Right ventricle myocardium inferior (tissue), 1 donor: ENCODE results near the gene LHFPL3. TPM values are rescaled to one million over a fixed set of nuclear protein-coding genes. Genes with fewer than 3 reads are reported as not detected.

ENCODE experiments used
- ATAC-seq: fragments of 200-7000 bp; cut with Tn5 transposase; one replicate; pipeline ENCODE4 v1.9.1; 2020; ENCODE audit warnings: mild to moderate bottlenecking, moderate library complexity
- DNase-seq: peaks from one replicate; pipeline ENCODE4 v3.0.0; 2021; ENCODE audit errors: missing footprints
- intact Hi-C: fragments of 100-400 bp; cut with DNase I; formaldehyde crosslinking; loops from one replicate; pipeline ENCODE4 v1.11.0; 2022
- total RNA-seq: library from RNA; stranded (reverse); fragmentation: NEBNext Ultra II Directional; extraction: Animal tissue kit (Norgen Biotek cat#: 25700); gene quantifications from one replicate; pipeline ENCODE4 v1.2.1, GENCODE V29; 2021
- donor health status: DM: no; HTN: yes; CAD: no; lungs with severe emphysema.

LHFPL3 gene
- total RNA-seq, 1 donor from 2014 or later: not detected

DNA sequence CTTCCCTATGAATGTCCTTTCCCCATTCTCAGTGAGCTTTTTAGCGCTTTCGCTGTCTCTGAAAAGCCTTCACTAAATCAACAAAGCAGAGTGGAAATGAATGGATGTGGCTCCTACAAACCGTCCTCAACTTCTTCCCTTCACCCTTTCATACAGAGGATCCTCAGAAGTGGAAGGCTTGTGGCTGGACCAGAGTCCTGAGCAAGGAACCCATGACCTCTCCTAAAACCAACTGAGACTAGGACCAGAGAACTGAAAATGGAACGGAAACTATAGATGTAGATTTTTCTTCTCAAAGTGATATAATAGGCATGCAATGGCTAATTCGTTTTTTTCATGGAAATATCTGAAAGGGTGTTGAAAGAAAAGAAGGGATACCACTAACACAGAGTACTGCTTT lies 122.5 kb downstream of the LHFPL3 start:
- DNase-seq (no peak), ATAC-seq (no peak)
- intact Hi-C loops: no loop called here

DNA sequence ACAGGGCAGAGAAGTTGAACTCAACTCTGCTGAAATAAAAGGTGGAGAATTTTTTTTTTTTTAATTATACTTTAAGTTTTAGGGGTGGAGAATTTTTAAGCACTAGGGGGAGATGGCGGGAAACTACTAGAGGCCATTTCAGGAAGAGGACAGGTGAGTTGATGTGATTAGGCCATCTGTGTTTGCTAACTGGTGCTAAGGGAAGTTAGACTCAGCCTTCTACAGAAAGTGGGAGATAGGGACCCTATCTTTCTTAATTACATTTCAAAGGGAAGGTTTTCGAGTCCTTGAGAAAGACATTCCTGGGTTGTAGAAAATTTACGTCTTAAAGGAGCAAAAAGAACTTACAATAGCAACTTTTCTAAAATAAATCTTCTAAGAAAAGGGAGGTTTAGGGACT lies 124.8 kb downstream of the LHFPL3 start:
- DNase-seq (no peak), ATAC-seq (no peak)
- intact Hi-C loops: no loop called here

DNA sequence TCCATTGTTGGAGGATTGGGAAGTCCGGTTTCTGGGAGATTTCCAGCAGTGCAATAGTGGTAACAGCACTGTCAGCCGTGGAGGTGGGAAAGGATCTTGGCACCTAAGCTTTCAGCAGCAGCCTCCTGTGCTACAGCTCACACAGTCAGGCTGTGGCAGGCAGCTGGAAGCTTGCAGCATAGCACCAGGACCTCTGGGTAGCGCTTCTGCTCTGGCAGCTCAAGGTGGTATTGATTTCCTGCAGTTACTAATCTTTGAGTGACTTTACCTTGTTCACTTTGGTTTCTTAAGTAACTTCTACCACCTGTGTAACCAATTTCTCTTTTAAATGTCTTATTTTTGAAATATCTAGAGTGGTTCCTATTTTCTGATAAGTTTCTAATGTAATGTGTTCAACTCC lies 130.5 kb downstream of the LHFPL3 start:
- no peak for DNase-seq
- intact Hi-C loops: no loop called here
- no peak for ATAC-seq

DNA sequence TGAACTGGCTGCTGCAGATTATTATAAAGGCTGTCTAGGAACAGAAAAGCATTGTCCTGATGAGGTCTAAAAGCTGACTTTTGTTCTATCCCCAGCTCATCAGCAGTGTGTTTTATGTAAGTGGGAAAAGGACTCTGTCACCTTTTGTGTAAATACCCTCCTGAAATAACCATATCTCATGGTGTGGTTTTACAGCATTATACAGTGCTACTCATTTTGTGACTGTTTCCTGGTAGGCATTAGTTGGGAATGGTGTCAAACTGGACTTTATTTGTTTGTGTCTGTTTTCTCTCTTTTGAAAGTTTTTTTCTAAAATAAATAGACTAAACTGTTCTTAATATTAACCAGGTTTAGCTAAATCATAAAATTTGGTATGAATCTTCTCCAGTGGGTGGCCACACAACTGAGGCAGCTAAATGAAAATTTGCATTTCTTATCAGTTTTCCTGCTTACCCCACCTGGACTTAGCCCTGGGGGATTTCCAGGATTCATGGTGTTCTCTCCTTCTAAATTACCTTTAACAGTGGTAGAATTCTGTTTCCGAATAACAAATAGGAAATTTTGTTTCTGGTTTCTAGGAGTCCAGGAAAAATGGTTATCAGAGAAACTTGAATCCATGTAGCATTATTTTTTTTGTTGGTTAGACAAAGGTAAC lies 140.9 kb downstream of the LHFPL3 start:
- intact Hi-C loops: no loop called here
- no peak for ATAC-seq
- DNase-seq: no peak

DNA sequence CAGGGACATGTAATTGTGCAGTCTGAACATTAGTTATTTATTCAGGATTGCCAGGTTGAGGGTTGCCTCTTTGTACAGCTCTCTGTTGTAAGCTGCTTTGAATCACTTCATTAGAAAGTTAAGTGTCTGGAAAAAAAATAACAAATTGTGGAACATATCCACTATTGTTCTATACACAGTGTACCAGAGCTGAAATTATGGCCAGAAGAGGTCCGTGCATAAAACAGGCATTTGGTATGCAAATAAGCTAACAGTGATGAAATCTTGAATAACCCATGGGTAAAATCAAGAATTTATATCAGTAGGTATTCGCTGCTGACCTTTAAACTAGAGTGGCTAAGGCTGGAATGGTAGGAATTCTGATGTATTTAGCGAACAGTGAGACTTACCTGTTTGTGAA lies 152.1 kb downstream of the LHFPL3 start:
- no peak for DNase-seq
- intact Hi-C loops: no loop called here
- ATAC-seq: no peak

DNA sequence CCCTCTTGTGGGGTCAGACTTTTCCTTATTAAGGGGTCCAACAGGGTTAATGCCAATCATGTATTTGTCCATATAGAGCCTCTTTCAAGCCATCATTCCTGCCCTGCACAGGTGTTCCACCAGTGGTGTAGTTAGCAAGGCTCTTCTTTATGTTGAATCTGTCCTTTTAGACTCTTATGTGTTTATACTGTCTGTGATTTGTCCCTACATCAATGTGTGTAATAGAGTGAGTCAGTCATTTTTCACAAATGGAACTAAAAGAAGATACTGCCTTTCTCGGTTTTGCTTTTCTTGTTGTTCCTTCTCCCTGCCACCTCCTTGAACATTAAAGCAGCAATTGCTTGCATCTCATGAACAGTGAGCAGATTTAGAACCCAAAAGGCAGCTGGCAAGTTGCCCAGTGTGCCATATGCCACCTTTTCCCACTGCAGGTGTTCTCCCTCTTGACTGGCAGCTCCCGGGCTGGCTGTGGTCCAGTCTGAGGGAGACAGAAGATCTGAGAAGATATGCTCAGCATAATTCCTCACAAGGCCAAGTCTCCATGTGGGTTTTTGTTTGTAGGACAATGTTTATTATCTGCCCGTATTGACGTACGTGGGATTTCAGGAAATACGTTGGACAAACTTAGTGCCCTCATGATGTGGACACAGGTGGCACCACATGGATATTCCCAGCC lies 154.1 kb downstream of the LHFPL3 start:
- intact Hi-C loops: no loop called here
- ATAC-seq: no peak
- no peak for DNase-seq

DNA sequence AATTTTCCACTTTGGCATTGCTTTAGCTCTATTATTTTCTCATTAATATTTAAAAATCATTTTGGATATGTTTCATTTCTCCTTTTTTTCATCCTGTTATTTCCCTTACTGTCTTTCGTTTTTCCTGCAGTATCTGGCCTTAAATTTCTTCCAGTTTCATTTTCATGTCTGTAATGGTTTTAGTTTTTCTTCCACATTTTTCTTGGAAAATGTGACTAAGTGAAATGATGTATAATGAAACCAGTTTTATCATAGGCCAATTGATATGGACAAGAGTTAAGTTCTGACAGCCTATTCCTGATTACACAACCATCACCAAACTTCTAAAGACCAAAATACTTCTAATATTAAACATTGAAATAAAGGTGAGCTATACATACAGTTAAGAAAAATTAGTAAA lies 158.5 kb downstream of the LHFPL3 start:
- ATAC-seq (no peak), DNase-seq (no peak)
- intact Hi-C loops: no loop called here

DNA sequence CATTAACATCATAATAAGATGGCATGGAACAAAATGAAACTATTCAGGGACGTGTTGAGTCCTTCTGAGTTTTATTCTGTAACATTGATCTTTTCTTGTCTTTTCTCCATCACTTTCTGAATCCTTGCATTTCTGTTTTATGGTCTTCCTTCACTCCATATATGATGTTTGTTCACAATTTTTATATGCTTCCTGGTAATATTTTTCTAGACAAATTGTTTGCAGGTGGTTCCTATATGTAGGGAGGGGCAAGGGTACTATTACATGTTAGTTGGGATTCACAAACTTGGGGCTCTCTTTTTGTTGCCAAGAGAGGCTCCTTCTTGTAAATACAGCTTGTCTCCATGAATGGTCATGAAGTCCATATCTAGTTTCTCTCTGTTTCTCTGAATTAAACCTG lies 159.2 kb downstream of the LHFPL3 start:
- intact Hi-C loops: no loop called here
- no peak for DNase-seq
- no peak for ATAC-seq

DNA sequence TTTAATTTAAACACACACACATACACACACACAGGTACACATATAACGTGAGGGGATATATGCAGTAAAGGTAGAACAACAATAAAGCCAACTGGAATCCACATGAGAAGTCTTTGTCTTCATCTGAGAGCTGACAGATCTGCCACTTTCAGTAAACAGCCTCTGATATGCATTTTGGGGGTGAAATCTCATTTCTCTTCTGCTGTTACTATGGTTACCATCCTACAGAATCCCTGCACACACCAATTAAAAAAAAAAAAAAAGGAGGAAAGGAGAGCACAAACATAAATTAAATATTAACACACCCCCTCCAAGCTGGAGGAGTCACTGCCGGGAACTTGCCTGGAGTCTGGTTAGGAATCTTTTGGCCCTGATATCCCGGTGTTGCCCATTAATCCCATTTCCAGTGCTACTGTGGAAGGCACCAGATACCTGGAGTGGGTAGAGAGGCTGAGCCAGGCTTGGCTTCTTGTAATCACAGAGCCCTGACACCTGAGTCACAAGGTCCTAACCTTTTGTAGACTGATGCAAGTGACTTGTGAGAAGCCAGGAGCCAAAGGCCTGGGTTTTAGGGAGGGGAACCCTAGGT lies 169.1 kb downstream of the LHFPL3 start:
- ATAC-seq (no peak), DNase-seq (no peak)
- intact Hi-C loops: no loop called here

DNA sequence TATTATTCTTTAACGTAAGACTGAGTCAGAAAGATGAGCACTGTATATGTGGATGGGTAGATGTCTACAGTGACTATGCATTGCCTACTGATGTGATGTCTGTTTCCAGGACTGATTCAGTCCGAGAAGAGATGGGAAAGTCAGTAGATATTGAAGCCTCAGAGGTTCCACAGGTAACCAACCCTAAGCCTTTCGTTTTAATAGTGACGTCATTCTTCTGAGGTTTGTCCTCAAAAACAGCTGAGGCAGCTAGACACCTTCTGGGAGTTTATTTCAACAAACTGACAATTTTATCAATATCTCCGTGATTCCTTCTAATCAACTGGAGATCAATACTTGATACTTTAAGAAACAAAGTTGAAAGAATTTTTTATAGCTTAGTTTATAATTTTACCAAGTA lies 171.6 kb downstream of the LHFPL3 start:
- intact Hi-C loops: no loop called here
- DNase-seq: no peak
- ATAC-seq: no peak

DNA sequence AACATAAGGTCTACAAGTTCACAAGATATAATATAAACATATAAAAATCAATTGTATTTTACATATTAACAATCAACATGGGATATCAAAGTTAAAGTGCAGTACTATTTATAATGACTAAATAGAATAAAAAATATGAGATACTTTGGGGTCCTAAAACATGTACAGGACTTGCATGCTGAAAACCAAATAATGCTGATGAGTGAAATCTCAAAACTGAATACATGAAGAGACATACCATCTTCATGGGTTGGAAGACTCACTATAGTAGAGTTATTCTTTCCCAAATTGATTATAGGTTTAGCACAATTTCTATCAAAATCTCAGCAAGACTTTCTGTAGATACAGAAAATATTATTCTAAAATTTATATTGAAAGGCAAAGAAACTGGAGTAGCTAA lies 181.5 kb downstream of the LHFPL3 start:
- DNase-seq: no peak
- ATAC-seq: no peak
- intact Hi-C loops: no loop called here

DNA sequence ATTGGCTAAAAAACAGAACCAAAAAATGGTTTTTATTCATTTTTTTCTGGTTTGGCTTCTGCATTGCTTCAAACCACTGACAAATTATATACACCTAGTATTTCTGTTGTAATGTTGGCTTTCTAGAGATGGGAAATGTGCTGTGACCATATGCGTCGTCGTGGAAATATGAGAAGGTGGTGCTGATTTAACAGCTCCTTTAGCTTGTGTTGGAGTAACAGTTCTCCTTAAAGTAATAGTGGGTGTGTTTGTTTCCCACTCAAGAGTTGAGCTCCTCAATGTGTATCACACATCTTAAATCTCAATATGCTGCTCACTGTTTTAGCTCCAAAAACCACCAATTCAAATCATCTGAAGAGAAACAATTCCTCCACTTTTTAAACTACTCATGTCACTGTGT lies 196.4 kb downstream of the LHFPL3 start:
- intact Hi-C loops: no loop called here
- DNase-seq (no peak), ATAC-seq (no peak)

DNA sequence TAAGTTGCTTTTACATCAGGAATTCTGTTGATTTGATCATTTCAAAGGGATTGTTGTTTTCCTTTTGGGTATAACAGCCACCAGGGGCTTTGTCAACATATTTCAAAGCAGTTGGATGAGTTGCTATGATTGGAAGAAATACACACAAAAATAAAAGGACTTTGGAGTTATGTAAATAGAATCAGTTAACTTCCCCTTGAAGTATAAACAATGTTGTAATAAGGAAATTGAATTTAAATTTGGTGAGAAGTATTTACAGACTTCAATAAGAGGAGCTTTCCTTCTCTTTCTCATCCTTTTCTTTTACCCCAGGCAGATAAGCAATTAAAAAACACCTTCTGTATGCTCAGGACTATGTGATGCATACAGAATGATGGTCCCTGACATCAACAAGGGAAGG lies 199.7 kb downstream of the LHFPL3 start:
- no peak for DNase-seq
- ATAC-seq: no peak
- intact Hi-C loops: no loop called here

DNA sequence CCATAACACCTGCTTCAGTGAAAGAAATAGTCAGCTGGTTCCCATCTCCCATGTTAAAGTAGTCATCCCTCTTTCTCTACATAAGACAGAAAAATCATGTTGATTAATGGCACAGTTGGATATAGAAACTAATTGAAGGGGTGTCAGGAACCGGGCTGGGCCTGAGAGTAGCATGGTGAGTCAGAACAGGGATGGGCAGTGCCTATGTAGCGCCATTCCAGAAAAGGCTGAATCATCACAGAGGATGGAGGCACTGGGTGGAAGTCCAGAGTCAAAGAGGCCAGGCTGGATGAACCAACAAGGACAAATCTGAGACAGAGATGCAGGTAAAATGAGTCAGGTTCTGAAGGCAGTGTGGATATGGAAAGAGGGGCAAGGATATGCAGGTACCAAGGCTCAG lies 201.2 kb downstream of the LHFPL3 start:
- DNase-seq: no peak
- ATAC-seq: no peak
- intact Hi-C loops: no loop called here

DNA sequence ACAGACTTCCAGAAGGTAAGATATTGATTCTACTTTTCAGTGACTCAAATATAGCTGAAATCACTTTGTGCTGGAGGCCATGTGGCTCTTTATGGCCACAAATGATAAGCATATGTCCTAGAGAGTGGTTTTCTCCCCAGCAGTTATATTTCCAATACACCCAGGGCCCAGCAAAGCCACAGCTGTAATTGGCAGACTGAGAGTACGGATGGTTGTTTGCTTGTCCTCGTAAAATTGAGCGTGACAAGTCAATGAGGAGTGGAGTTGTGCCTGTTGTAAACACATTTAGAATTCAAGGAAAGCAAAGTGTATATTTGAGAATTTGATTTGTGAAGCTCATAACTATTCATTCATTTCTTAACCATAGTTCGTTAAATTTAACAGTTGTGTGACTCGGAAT lies 201.8 kb downstream of the LHFPL3 start:
- intact Hi-C loops: no loop called here
- DNase-seq (no peak), ATAC-seq (no peak)

DNA sequence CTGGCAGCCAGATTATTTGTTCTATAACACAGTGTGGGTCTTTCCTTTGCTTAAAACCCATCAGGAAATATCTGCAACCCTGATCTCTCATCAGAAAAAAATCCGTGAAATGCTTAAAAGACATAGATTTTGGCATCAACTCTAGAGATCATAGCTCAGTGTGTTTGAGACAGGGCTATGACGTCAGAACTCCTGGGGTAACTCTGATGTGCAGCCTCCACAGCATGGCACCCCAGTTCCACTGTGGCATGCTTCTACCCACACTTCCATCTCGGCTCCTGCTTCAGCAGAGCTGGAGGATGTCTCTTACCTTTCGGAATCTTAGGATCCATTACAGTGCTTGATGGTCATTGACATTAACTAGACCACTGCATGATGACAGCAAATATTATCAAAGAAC lies 205.7 kb downstream of the LHFPL3 start:
- intact Hi-C loops: no loop called here
- DNase-seq: no peak
- no peak for ATAC-seq

DNA sequence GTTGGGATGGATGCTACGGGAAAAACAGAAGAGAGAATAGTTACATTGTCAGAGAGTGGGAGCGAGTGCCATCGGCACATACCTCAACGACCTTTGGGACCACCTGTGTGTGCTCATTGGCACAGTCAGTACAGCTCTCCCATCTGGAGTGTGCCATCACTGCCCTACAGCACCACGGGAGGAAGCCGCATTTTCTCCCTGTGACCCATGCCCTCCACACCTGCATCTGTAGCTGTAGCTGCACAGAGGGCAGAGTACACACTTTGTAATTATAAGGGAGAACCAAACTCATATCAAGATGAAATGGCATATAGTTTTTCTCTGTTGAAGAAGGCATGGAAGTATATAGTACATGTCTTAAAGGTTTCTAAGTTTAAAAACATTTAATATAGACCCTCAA lies 207.4 kb downstream of the LHFPL3 start:
- intact Hi-C loops: no loop called here
- DNase-seq (no peak), ATAC-seq (no peak)

DNA sequence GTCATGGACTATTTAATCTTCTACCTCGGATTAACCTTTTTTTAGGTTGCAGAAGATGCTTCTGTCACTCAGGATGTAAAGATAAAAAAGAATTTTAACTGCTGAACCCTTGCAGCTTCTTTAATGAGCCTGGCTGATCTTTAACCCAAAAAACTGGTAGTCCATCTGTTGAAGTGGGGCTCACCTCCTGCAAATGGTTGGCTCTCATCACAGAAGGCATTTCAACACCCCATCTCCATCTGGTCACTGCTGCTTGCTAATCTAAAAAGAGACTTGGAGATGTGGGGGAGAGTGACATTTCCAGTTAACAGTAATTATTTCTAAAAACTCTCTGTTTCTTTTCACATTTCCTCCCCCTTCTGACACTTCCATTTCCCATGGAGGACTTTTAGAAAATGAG lies 208.6 kb downstream of the LHFPL3 start:
- intact Hi-C loops: no loop called here
- DNase-seq: no peak
- ATAC-seq: no peak

DNA sequence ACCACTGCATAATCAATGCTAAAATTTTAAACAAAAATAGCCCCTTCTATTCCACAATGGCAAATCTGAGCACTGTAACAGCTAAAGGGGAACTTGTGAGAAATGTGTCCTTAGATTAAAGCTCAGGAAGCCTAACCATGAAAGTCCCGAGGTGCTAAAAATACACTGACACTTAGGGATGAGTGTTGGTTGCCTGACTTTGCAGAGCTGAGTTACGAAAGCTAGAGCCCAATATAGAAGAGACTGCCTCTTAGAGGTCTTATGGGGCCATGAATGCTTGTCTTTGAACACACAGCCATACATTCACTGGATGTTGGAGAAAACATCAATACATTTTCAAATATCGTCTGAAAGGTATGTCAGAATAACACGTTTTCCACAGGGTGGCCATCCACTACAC lies 209.7 kb downstream of the LHFPL3 start:
- ATAC-seq (peak; percentile 85), DNase-seq (no peak)
- intact Hi-C loops: no loop called here

DNA sequence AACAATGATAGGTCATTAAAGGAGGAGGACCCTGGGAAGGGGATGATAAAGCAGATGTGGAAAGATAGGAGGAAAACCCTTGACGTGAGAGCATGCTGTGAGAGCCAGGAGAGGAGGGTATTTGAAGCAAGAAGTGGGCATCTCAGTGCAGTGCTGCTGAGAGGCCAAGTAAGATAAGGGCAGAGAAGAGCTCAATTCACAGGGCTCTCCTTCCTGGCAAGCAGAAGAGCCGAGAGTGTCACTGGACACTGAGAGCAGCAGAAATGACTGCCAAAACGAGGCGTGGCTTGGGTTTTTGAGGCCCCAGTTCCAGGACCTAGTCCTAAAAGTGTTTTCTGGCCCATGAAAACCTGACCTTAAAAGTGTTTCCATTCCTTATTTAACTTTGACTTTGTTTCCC lies 213.5 kb downstream of the LHFPL3 start:
- ATAC-seq: no peak
- DNase-seq: no peak
- intact Hi-C loops: no loop called here

DNA sequence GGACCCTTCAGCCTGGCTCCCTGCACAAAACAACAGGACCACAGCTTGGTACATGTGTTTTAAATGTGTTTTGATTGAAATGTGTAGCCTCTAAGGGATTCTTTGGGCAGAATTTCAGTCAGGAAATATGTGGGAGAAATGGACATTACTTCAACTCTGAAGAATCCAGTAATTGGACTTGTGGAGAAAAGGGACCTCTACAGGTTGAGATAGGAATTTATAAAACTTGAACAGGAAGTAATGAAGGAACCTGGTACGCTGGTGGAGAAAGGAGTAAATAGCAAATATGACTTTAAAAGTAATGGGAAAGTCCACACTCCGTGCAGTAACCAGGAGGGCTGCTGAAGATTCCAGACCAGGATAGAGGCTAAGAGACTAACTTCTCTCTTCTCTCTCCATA lies 220.5 kb downstream of the LHFPL3 start:
- DNase-seq (no peak), ATAC-seq (no peak)
- intact Hi-C loops: no loop called here
